ENCODE data around the gene MYOF.
"Not testable (repeated sequence)": the region's sequence is repeated elsewhere in the genome, so short reads cannot be mapped to it uniquely, and the experiment has no call there.

Gene MYOF

GRCh38 chr10:93425861-93426260 lies 56.3 kb downstream of the MYOF start:
- H3K36me3 Mint-ChIP-seq (ENCODE audit: low read depth), result peaks cover 17% of the 10 kb centered on the region
- peaks cover 5% of the 10 kb centered on the region for H3K9me3 Mint-ChIP-seq
- peaks cover 60% of the 10 kb centered on the region for H3K4me1 Mint-ChIP-seq
- DNase-seq, result no peak
- no peak for TF ChIP-seq CTCF (IDR thresholded peaks at IDR 0.05)
- no peaks in the 10 kb centered on the region for H3K27me3 Mint-ChIP-seq (ENCODE audit: low read depth, poor library complexity)
- peak overlapping the region; percentile 30 for H3K27ac Mint-ChIP-seq
- H3K4me3 Mint-ChIP-seq, result no peak overlapping the region

- Mint-ChIP-seq H3K36me3 (ENCODE audit: low read depth) (peaks cover 6% of the 10 kb centered on the region), H3K4me1 (peaks cover 86% of the 10 kb centered on the region), H3K27ac (peak overlapping the region; percentile 97), H3K9me3 (no peaks in the 10 kb centered on the region), H3K27me3 (ENCODE audit: low read depth, poor library complexity) (no peaks in the 10 kb centered on the region), H3K4me3 (no peak overlapping the region)
- no peak for DNase-seq
- no peak for TF ChIP-seq CTCF (IDR thresholded peaks at IDR 0.05)
These were observed 60.0 kb downstream of the MYOF start for GRCh38 chr10:93422118-93422517.

GRCh38 chr10:93420944-93421825 lies 60.9 kb downstream of the MYOF start:
- H3K4me1 Mint-ChIP-seq, result peaks cover 87% of the 10 kb centered on the region
- no peak for TF ChIP-seq CTCF (IDR thresholded peaks at IDR 0.05)
- H3K27me3 Mint-ChIP-seq (ENCODE audit: low read depth, poor library complexity), result no peaks in the 10 kb centered on the region
- peaks cover 9% of the 10 kb centered on the region for H3K36me3 Mint-ChIP-seq (ENCODE audit: low read depth)
- H3K4me3 Mint-ChIP-seq, result peak overlapping the region; percentile 52
- peak overlapping the region; percentile 97 for H3K27ac Mint-ChIP-seq
- H3K9me3 Mint-ChIP-seq, result no peaks in the 10 kb centered on the region
- DNase-seq, result no peak

GRCh38 chr10:93420091-93420490 lies 62.0 kb downstream of the MYOF start:
- Mint-ChIP-seq H3K4me3 (peak overlapping the region; percentile 36), H3K36me3 (ENCODE audit: low read depth) (peaks cover 9% of the 10 kb centered on the region), H3K27me3 (ENCODE audit: low read depth, poor library complexity) (no peaks in the 10 kb centered on the region), H3K4me1 (peaks cover 87% of the 10 kb centered on the region), H3K27ac (peak overlapping the region; percentile 97), H3K9me3 (no peaks in the 10 kb centered on the region)
- peak; percentile 44 for DNase-seq
- no peak for TF ChIP-seq CTCF (IDR thresholded peaks at IDR 0.05)

GRCh38 chr10:93419016-93419415 lies 63.1 kb downstream of the MYOF start:
- H3K36me3 Mint-ChIP-seq (ENCODE audit: low read depth); H3K9me3 Mint-ChIP-seq; H3K4me3 Mint-ChIP-seq; H3K27me3 Mint-ChIP-seq (ENCODE audit: low read depth, poor library complexity); H3K27ac Mint-ChIP-seq; DNase-seq: not testable (repeated sequence)
- peaks cover 82% of the 10 kb centered on the region for H3K4me1 Mint-ChIP-seq

- H3K27me3 Mint-ChIP-seq (ENCODE audit: low read depth, poor library complexity), result peaks cover 3% of the 10 kb centered on the region
- peak overlapping the region; percentile 60 for H3K27ac Mint-ChIP-seq
- peaks cover 5% of the 10 kb centered on the region for H3K36me3 Mint-ChIP-seq (ENCODE audit: low read depth)
- peak overlapping the region; percentile 35 for H3K4me3 Mint-ChIP-seq
- H3K9me3 Mint-ChIP-seq, result no peaks in the 10 kb centered on the region
- no peak for TF ChIP-seq CTCF (IDR thresholded peaks at IDR 0.05)
- DNase-seq, result no peak
- peaks cover 75% of the 10 kb centered on the region for H3K4me1 Mint-ChIP-seq
These were observed 64.2 kb downstream of the MYOF start for GRCh38 chr10:93417921-93418320.
